Stimulated activated CD4-positive, alpha-beta T cell treated with anti-CD3 and anti-CD28 coated beads, Interleukin-15, amount 100 ng/mL, for 24 hours (primary cell): ENCODE measurements around the gene SLC25A39.

ENCODE experiments used
- DNase-seq: peaks from one replicate; pipeline ENCODE4 v3.0.0-alpha.2; 2020

The SLC25A39 gene

GRCh38 chr17:44272321-44272951 is 52.2 kb downstream of the SLC25A39 start:
- no peak for DNase-seq
